ENCODE measurements around the gene MSANTD1.

- TF ChIP-seq, protein P1, sequence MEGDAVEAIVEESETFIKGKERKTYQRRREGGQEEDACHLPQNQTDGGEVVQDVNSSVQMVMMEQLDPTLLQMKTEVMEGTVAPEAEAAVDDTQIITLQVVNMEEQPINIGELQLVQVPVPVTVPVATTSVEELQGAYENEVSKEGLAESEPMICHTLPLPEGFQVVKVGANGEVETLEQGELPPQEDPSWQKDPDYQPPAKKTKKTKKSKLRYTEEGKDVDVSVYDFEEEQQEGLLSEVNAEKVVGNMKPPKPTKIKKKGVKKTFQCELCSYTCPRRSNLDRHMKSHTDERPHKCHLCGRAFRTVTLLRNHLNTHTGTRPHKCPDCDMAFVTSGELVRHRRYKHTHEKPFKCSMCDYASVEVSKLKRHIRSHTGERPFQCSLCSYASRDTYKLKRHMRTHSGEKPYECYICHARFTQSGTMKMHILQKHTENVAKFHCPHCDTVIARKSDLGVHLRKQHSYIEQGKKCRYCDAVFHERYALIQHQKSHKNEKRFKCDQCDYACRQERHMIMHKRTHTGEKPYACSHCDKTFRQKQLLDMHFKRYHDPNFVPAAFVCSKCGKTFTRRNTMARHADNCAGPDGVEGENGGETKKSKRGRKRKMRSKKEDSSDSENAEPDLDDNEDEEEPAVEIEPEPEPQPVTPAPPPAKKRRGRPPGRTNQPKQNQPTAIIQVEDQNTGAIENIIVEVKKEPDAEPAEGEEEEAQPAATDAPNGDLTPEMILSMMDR (IDR thresholded peaks at IDR 0.05; ENCODE audit: insufficient read depth, low read depth, low read length) = no peak
- no peak for TF ChIP-seq EZH2 (IDR thresholded peaks at IDR 0.05; ENCODE audit: insufficient read depth, low read length)
Observed at GRCh38 chr4:3285558-3286334, 36.8 kb downstream of the MSANTD1 start.
